Bronchial epithelial cell (primary cell): ENCODE results near the gene ADGRL3. TPM values are rescaled to one million over a fixed set of nuclear protein-coding genes. Genes with fewer than 3 reads are reported as not detected.
A peak's percentile ranks its signal among the peaks of the same experiment; 100 is the strongest.
"Not testable (repeated sequence)": the region's sequence is repeated elsewhere in the genome, so short reads cannot be mapped to it uniquely, and the experiment has no call there.

Experiments used
- DNase-seq: peaks from one replicate; pipeline ENCODE4 v3.0.0-alpha.2; 2010; ENCODE audit warnings: low read depth
- FAIRE-seq: peaks from 2 replicates; lab custom pipeline; 2011; peaks lifted over from hg19 to GRCh38; lab: Jason Lieb, UNC
- H3K27me3 ChIP-seq: 2 replicates; pipeline ENCODE4 v1.5.1; 2011; ENCODE audit warnings: low read length; ENCODE audit not compliant: control insufficient read depth, insufficient read depth
- H3K36me3 ChIP-seq: 2 replicates; pipeline ENCODE4 v1.5.1; 2011; ENCODE audit warnings: low read length; ENCODE audit not compliant: control insufficient read depth, insufficient read depth
- H3K4me3 ChIP-seq: 2 replicates; pipeline ENCODE4 v1.5.1; 2011; ENCODE audit warnings: mild to moderate bottlenecking, low read depth, low read length, control low read depth
- CTCF ChIP-seq: IDR thresholded peaks from 2 replicates; pipeline ENCODE4 v1.5.1; 2011; ENCODE audit warnings: mild to moderate bottlenecking, moderate library complexity, low read length, control low read depth, inconsistent platforms; ENCODE audit not compliant: insufficient read depth, severe bottlenecking
- total RNA-seq: library from RNA; depleted of rRNA; stranded (reverse); fragments of >200 nt; gene quantifications from 2 replicates; pipeline ENCODE4 v1.2.1, GENCODE V29; 2014

Gene ADGRL3
- total RNA-seq, 1 donor from 2014 or later: under 0.01 TPM

- TF ChIP-seq CTCF: no peak
- Histone ChIP-seq H3K36me3 (no peaks in the 10 kb centered on the region), H3K27me3 (peaks cover 18% of the 10 kb centered on the region), H3K4me3 (peak overlapping the region; percentile 35)
- DNase-seq: no peak
- no peak for FAIRE-seq
Measured at GRCh38 chr4:61201961-61202637, 2.0 kb downstream of the ADGRL3 start.

GRCh38 chr4:61202638-61203435 is 2.7 kb downstream of the ADGRL3 start:
- Histone ChIP-seq H3K36me3 (no peaks in the 10 kb centered on the region), H3K27me3 (peaks cover 18% of the 10 kb centered on the region), H3K4me3 (peak overlapping the region; percentile 18)
- TF ChIP-seq CTCF: no peak
- FAIRE-seq (peak; percentile 92), DNase-seq (peak; percentile 64)

DNA sequence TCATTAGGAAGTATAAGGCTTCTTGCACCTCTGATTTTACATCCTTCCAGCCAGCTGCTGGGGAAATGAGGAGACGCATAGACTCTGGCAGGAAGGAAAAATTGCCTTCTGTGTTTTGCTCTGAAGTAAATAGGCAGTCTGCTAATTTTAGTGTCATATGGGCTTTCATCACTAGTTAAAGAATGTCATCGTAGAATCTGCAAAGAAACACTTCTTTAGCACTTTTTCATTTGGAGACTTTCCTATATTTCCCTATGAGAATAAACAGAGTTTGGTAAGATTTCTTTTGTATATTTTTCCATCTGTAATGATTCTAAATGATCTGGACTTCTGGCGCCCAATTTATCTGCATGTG is 3.3 kb downstream of the ADGRL3 start:
- H3K4me3 ChIP-seq: no peak overlapping the region
- H3K27me3 ChIP-seq: peaks cover 18% of the 10 kb centered on the region
- no peak for TF ChIP-seq CTCF
- H3K36me3 ChIP-seq: no peaks in the 10 kb centered on the region
- no peak for DNase-seq
- no peak for FAIRE-seq

- no peaks in the 10 kb centered on the region for H3K36me3 ChIP-seq
- FAIRE-seq: no peak
- no peak for TF ChIP-seq CTCF
- H3K27me3 ChIP-seq: peaks cover 16% of the 10 kb centered on the region
- peak; percentile 92 for DNase-seq
- H3K4me3 ChIP-seq: no peak overlapping the region
Measured at GRCh38 chr4:61204353-61205060, 4.4 kb downstream of the ADGRL3 start.

DNA sequence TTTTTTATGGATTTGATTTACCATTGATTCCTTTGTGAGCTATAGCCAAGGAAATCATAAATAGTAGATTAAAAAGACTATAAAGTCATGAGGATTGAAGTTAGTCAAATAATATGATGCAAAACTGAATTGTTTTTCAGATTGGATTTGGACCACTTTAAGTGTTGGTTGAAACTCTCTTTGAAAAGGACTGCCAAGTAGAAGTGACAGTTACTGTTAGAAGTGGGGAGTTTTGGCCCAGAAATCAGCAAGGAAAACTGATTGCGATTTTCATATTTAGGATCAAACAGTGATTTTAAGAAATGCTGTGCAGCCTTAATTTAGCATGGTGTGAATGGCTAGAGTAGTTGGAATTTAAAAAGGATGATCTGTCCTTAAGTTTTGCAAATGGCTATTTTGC is 4.9 kb downstream of the ADGRL3 start:
- no peak for FAIRE-seq

DNA sequence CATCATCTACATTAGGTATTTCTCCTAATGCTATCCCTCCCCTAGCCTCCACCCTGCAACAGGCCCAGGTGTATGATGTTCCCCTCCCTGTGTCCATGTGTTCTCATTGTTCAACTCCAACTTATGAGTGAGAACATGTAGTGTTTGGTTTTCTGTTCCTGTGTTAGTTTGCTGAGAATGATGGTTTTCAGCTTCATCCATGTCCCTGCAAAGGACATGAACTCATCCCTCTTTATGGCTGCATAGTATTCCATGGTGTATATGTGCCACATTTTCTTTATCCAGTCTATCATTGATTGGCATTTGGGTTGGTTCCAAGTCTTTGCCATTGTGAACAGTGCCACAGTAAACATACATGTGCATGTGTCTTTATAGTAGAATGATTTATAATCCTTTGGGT is 7.0 kb downstream of the ADGRL3 start:
- not testable (repeated sequence) for H3K4me3 ChIP-seq, H3K36me3 ChIP-seq, FAIRE-seq, DNase-seq, H3K27me3 ChIP-seq

More for the DNA sequence above, 4.9 kb downstream of the ADGRL3 start:
- no peak for TF ChIP-seq CTCF
- Histone ChIP-seq H3K27me3 (peaks cover 14% of the 10 kb centered on the region), H3K4me3 (no peak overlapping the region), H3K36me3 (no peaks in the 10 kb centered on the region)
- DNase-seq: no peak
